Activated CD4-positive, alpha-beta T cell treated with anti-CD3 and anti-CD28 coated beads, Interleukin-2, amount 50 U/mL, for 16 hours (primary cell): ENCODE data around the gene HAGH.
"Not testable (repeated sequence)": the region's sequence is repeated elsewhere in the genome, so short reads cannot be mapped to it uniquely, and the experiment has no call there.

Experiments
- DNase-seq: peaks from one replicate; pipeline ENCODE4 v3.0.0-alpha.2; 2020

HAGH gene

GRCh38 chr16:1826691-1827573 lies at the start of gene HAGH, which contains the start of gene FAHD1:
Gene HAGH, minus strand, starts transcription at chr16:1826825. Its CDS starts 38 bp downstream, at chr16:1826787.
Gene FAHD1, plus strand, starts transcription at chr16:1827206. Its CDS starts 33 bp downstream, at chr16:1827239.
- DNase-seq = peak; percentile 92

- DNase-seq = not testable (repeated sequence)
Measured at GRCh38 chr16:1876066-1876465, 49.4 kb upstream of the HAGH start.

- no peak for DNase-seq
Measured at GRCh38 chr16:1874854-1875253, 48.2 kb upstream of the HAGH start.

GRCh38 chr16:1871974-1872635 lies 45.5 kb upstream of the HAGH start, which contains the start of gene MEIOB:
Gene MEIOB, minus strand, starts transcription at chr16:1872164. Its CDS starts 3,989 bp downstream, at chr16:1868175.
- DNase-seq = peak; percentile 14

- DNase-seq = no peak
Measured at GRCh38 chr16:1870365-1871082, 43.9 kb upstream of the HAGH start.

- no peak for DNase-seq
Measured at GRCh38 chr16:1865902-1866690, 39.5 kb upstream of the HAGH start.

GRCh38 chr16:1863681-1864460 lies 37.2 kb upstream of the HAGH start:
- peak; percentile 21 for DNase-seq

- no peak for DNase-seq
Measured at GRCh38 chr16:1862394-1862793, 35.8 kb upstream of the HAGH start.

- no peak for DNase-seq
Measured at GRCh38 chr16:1861730-1862129, 35.1 kb upstream of the HAGH start.

GRCh38 chr16:1859650-1860049 lies 33.0 kb upstream of the HAGH start:
- DNase-seq = no peak

- DNase-seq = no peak
Measured at GRCh38 chr16:1858189-1858865, 31.7 kb upstream of the HAGH start.

GRCh38 chr16:1857433-1858097 lies 30.9 kb upstream of the HAGH start:
- no peak for DNase-seq

GRCh38 chr16:1851793-1852192 lies 25.2 kb upstream of the HAGH start:
- DNase-seq = no peak

- no peak for DNase-seq
Measured at GRCh38 chr16:1850981-1851380, 24.4 kb upstream of the HAGH start.

- DNase-seq = no peak
Measured at GRCh38 chr16:1846416-1846815, 19.8 kb upstream of the HAGH start.

- no peak for DNase-seq
Measured at GRCh38 chr16:1845985-1846384, 19.4 kb upstream of the HAGH start.

GRCh38 chr16:1839554-1839953 lies 12.9 kb upstream of the HAGH start:
- DNase-seq = no peak

- no peak for DNase-seq
Measured at GRCh38 chr16:1834096-1834495, 7.5 kb upstream of the HAGH start.

- no peak for DNase-seq
Measured at GRCh38 chr16:1832838-1833454, 6.3 kb upstream of the HAGH start.
